Measurements from ENCODE around the gene CST3.

CST3 gene

DNA sequence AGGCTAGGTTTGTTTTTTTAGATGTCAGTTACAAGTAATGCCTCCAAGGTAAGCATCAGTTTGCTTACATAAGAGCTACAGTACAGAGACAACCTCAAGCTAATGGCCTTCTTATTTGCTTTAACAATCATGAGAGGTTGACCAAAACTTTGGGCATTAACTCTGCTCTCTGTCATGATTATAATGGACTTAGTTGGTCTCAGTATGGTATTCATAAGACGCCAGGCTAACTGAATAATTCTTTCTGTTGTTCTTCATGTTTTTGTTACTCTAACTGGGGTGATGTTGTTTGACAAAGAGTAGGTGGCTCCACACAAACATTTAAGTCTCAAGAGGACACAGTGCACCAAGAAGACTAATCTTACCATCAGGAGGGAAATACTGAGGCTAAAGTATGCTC lies 41.8 kb downstream of the CST3 start:
- no peak for DNase-seq

DNA sequence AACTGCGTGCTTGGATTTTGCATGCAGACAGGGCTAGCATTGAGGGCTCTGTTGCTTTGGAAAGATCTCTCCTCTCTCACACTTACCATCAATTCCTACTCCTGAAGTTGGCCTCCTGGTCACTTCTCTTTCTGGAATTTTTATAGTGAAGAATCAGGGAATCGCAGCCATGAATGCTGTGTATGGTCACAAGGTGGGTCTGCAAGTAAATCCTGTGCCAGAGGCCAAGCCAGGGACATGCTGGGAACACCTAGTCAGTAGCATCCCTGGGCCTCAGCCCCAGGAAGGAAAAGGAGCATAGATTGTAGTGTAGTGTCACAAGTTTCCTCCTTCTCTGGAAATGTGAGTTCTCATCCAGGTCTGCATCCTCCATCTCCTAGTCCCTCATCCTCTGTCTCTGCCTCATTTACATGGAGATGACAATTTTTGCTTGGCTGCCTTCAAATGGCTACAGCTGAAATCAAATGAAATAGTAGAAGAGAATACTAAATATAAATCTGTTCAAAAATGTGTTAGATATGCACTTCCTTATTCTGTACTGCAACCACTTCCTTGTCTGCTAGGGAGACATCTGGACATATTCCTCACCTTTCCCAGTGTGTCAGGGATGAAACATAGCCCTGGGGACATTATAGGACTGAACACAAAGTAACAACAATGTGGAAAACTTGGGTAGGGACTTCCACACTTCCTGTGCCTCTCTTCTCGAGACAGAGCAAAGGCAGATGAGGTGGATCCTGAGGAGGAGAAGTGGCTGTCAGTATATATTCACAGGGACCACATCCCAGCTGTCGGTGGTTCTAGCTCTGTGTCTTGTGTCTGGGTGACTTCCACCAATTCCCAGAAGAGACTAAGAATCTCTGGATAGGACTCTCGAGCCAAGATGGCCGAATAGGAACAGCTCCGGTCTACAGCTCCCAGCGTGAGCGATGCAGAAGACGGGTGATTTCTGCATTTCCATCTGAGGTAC lies 49.0 kb downstream of the CST3 start:
- DNase-seq = no peak

DNA sequence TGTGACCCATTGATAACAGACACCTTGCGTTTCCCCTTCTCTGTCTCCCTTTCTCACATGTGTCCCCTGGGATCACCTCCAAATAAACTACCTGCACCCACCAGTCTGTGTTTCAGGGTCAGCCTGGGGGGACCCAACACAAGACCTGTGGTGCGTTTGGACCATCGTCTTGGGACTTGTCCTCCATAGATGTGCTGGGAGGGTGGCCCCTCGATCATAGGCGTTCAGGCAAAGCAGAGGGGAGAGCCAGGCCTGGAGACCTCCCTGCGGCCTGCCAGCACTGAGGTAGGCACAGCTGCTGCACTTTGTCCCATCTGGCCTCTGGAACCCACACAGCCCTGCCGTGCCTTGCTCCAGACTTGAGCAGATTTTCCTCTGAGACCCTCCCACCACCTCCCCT lies 50.1 kb downstream of the CST3 start:
- DNase-seq = no peak

DNA sequence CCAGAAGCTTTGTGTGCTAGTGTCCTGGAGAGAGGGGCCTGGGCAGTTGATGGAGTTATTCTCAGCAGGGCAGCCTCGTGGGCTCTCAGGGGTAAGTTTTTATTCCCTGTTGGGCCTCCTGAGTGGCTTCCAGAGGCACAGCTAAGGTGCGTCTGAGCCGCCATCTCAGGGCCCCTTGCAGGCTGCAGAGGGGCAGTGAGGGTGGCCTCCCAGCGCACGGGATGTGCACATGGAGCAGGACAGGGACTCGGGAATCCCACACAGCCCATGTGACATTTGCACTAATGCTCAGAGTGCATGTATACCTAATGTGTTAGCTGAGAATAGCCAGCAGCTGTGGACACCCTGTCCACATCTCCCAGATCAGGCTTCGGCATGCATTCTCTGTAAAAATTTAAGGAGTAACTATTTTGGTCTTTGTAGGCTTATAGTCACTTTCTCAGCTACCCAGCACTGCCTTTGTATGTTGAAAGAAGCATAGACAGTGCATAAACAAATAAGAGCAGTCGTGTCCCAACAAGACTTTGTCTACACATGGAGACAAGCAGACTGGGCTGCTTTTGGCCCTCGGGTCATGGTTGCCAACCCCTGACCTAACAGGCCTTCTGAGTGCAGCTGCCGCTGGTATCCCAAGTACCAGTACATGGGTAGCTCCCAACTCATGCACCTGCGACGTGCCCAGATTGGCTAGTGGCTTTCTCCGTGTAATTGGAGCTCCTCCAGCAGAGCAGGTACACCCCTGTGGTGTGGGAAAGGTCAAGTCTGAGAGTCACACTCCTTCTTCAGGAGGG lies 50.8 kb downstream of the CST3 start:
- no peak for DNase-seq

GRCh38 chr20:23585808-23586734 lies 51.7 kb downstream of the CST3 start:
- no peak for DNase-seq

DNA sequence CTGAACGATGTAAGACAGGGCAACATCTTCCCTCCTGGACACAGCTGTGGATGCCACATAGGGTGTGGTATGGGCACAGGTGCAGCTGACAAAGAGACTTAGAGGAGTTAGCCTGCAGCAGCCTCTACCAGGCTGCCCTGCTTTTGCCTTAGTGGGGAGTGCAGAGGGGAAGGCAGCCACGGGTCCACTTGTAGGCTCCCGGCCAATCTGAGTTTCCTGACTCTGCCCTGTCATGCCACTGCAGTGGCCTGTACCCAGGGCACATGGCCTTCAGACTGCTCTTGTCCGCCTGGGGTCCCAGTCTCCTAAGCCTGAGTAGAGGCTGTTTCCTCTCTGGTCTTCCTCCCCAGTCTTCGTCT lies 52.3 kb downstream of the CST3 start:
- no peak for DNase-seq

DNA sequence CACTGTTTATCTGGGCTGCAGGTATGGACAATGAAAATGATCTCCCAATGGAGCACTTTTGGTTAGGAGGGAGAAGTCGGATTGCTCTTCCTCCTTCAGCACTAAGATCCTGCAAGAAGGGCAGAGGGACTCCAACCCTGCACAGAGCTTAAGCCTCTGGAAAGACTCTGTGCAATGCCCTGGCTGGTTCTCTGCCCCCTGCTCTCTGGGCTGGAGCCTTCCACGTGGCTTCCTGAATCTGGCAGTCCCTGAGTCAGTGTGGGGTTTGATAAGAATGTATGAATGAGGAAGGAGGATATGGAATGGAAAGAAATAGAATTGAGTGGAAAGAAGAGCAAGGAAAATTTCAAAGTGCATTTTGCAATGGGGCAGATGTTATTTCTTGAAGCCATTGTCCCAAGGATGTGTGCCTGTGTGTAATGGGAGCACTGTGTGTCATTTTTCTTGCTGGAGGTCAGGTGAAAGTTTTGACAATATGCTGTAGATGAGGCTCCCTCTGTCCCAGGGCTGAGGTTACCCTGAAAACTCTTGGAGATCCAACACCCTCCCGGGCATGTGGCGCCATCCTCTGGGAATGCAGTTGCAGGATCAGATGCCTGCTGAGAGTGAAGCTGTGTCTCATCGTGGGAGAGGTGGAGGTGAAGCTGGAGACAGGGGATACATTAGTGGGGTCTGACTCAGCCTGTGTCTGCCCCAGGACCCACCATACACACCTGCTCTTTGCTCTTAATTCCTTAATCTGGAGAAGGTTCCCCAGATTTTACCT lies 53.1 kb downstream of the CST3 start:
- no peak for DNase-seq
